Measurements from ENCODE around the gene FERMT3.

The FERMT3 gene

GRCh38 chr11:64251016-64251752, 44.7 kb downstream of the FERMT3 start, which contains the start of gene PLCB3:
Gene PLCB3 (plus strand): TSS chr11:64251530. CDS start chr11:64251650, 120 bp downstream.
- peak; percentile 91 for DNase-seq

DNA sequence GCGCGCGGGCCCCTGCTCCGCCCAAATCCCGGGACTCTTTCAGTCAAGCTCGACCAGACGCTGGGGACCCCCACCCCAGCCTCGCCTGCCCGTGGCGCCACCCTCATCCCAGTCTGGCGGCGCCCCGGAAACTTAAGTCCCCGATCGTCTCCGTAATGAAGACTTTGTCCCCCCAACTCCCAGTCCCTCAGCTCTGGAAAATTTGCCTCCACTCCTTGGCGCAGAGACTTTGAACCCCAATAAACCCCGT, 45.2 kb downstream of the FERMT3 start:
- DNase-seq: no peak

DNA sequence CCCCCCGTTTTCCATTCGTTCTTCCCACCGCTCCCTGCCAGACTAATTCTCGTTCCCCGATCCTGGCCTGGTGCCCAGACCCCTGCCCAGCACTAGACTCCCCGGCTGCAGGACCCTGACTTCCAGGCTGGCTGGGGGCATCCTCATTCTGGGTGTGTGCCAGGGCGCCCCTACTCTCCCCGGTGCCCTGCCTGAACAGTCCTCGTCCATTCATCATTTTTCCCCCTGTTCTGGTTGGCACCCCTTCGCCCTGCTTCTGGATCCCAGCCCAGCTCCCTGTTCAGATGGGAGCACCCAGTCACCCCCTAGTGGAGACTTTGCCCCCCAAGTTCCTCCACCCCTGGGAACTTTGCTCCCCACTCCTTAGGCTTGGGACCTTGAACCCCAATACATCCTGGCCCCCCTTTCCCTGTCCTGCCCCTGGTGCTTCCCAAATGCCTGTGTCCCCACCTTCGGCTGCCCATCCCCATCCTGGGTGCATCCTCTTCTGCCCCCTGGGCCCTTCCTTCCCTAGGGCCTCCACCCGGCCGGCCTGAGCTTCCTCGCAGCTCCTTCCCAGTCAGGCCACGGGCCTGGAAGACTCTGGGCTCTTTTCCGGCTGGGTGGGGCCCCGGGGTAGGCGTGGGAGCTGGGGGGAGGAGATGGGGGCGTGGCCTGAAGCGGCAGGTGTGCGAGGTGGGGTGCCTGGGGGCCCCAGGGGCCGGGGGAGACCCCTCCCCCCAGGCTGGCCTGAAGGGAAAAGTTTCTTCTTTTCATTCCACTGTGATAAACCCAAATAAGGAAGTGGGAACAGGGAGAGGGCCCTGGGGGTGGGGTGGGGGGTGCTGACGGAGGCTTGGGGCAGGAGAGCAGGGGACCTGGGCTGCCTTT, 45.7 kb downstream of the FERMT3 start:
- no peak for DNase-seq

DNA sequence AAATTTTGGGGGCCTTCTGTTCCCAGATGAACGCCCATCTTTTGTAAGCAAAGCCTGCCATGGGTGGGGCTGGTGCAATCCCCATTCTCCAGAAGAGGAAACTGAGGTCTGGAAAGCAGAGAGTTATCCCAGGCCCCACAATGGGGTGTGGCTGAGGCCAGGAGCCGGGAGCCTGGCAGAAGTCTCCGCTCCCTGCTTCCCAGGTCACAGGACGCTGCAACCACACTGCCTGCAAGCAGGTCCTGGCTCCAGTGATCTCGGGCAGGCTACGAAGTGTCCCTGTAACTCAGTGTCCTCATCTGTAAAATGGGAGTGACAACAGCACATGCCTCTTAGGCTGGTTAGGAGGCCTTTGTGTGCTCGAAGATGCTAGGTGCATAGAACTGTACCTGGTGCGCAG, 46.5 kb downstream of the FERMT3 start:
- no peak for DNase-seq

DNA sequence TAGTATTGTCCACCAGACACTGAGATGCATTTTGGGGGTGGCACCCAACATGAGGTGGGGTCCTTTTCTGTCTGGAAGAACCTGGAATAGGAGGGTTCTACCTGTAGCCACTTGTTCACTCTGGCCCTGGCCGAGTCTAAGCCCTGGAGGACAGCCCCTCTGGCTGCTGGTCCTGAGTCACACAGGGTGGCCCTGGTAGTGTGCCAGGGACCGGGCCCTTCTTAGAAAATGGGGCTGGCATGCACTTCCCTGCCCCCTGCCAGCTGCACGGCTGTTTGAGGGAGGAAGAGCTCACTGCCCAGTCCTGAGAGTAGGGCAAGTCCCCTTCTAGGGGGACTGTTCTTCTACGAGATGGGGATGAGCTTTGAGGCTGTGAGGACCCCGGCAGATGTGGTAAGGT, 47.0 kb downstream of the FERMT3 start:
- no peak for DNase-seq

GRCh38 chr11:64254326-64254725, 47.8 kb downstream of the FERMT3 start:
- DNase-seq: no peak

GRCh38 chr11:64255135-64256128, 48.9 kb downstream of the FERMT3 start:
- DNase-seq: no peak

DNA sequence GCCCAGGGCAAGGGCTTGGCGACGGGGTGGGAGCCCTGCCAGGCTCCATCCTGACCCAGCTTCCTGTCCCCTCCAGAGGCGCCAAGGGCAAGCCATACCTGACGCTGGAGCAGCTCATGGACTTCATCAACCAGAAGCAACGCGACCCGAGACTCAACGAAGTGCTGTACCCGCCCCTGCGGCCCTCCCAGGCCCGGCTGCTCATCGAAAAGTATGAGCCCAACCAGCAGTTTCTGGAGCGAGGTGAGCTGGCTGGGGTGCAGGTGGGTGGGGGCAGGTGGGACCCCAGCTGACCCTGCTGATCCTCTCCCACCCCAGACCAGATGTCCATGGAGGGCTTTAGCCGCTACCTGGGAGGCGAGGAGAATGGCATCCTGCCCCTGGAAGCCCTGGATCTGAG, 49.8 kb downstream of the FERMT3 start:
- no peak for DNase-seq

- DNase-seq: no peak
These were observed 51.8 kb downstream of the FERMT3 start for GRCh38 chr11:64258356-64258755.

DNA sequence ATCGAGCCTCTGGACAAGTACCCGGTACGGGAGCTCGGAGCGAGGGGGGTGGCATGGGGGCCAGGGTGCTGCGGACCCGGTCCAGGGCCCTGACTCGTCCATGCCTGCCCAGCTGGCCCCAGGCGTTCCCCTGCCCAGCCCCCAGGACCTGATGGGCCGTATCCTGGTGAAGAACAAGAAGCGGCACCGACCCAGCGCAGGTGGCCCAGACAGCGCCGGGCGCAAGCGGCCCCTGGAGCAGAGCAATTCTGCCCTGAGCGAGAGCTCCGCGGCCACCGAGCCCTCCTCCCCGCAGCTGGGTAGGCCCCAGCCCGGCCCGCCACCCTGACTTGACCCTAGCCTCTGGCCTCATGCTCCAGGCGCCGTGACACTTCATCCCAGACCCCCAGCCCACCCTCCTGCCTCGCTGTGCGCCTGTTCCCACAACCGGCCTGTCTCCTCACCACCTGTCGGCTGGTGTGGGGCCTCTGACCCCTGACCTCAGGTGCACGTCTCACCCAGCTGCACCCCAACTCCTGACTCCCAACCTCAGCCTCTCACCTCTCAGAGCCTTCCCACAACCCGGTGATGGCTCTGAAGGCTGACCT, 52.5 kb downstream of the FERMT3 start:
- DNase-seq: no peak

- DNase-seq: no peak
These were observed 53.1 kb downstream of the FERMT3 start for GRCh38 chr11:64259533-64260067.

DNA sequence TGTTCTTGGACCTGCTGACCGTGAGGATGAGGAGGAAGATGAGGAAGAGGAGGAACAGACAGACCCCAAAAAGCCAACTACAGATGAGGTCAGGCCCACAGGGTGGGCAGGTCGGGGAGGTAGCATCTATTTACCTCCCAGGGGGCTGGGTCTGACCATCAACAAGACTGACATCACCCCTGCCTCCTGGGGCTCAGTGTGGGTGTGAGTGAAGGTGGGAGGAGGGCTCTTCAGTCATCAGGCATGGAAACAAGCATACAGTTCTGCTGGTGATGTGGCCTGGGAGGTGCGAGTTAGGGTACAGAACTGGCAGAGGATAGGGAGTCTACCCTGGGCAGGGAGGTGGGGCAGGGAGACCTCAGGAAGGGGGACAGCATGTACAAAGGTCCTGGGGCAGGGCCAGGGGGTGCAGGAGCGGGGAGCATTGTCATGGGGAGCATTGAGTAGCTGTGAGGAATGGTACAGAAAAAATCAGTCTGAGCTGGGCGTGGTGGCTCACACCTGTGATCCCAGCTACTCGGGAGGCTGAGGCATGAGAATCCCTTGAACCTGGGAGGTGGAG, 53.7 kb downstream of the FERMT3 start:
- no peak for DNase-seq

DNA sequence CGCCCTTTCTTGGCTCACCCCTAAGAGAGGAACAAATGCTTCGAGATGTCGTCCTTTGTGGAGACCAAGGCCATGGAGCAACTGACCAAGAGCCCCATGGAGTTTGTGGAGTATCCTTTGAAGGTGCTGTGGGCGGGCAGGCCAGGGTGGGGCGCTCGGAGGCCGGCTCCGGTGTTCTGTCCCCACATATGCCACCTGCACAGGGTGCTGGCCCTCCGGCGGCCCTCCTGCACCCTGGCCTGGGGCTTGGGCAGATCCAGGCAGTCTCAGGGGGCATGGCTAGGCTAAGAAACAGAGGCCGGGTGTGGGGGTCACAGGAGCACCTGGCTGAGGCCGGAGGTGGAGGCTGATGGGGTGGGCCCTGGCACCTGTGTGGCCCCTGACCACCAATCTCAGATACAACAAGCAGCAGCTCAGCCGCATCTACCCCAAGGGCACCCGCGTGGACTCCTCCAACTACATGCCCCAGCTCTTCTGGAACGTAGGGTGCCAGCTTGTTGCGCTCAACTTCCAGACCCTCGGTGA, 55.1 kb downstream of the FERMT3 start:
- no peak for DNase-seq

DNA sequence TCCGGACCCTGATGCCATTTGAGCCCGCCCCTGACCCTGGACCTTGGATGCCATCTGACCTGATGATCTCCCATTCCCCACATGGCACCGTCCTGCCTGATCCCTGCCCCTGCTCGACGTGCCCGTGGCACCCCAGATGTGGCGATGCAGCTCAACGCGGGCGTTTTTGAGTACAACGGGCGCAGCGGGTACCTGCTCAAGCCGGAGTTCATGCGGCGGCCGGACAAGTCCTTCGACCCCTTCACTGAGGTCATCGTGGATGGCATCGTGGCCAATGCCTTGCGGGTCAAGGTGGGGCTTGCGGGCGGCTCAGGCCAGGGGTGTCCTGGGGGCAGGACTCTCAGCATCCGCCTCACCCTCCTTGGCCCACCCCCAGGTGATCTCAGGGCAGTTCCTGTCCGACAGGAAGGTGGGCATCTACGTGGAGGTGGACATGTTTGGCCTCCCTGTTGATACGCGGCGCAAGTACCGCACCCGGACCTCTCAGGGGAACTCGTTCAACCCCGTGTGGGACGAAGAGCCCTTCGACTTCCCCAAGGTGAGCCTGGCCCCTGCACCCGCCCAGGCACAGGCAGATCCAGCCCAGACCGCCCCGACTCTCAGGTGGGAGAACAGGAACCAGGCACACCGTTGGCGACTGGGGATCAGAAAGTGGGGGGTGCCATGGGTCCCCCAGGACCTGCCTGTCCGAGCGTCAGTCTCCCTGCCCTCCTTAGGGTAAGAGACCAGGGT, 55.9 kb downstream of the FERMT3 start:
- DNase-seq: no peak

DNA sequence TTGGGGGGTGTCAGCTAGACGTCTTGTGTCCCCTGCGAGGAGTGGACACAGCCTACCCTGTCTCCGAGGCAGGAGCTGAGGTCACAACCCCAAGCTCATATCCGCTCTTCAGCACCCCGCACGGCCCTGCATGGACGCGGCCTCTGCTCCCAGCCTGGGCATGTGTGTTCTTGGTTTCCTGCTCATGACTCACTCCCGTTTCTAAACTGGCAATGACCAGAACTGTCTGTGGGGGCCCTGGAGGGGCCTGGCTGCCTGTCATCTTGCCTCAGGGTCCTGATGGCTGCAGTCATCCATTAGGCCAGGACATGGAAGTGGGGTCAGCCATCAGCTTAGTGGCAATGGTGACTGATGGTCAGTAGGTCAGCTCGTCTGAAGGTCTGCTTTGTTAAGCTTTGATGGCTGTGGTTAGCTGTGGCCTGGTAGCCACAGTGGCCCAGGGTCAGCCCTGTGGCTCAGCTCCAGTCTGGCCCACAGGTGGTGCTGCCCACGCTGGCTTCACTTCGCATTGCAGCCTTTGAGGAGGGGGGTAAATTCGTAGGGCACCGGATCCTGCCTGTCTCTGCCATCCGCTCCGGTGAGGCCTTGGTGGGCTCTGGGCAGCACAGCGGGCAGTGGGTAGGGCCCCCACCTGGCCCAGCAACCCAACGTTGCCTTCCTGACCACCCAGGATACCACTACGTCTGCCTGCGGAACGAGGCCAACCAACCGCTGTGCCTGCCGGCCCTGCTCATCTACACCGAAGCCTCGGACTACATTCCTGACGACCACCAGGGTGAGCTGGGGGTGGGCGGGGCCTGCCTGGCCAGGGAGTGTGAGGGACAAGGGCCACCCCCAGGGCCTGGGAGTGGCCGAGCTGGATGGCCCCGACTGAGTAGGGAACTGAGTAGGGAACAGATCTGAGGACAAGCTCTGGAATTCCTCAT, 56.8 kb downstream of the FERMT3 start:
- DNase-seq: no peak

GRCh38 chr11:64263947-64264317, 57.4 kb downstream of the FERMT3 start:
- no peak for DNase-seq

DNA sequence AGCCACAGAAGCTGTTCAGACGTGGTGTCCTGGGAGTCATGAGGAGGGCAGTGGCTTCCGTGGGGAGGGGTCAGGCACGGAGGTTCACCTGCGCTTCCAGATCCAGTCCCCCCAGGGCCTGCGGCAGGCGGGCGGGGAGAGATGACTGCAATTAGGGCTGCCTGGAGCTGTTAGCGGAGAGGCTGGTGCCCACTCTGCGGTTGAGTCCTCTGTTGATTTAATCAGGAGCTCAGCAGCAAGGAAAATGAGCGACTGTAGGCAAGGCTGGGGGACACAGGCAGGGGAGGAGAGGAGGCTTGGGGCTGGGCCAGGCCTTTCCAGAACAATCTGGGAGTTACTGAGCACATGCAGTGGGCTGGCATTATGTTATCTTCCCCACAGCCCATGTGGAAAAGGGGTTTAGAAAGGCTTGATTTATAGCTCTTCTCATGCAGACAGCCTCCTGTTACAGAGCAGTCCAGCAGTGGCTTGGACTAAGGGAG, 57.9 kb downstream of the FERMT3 start:
- DNase-seq: no peak

GRCh38 chr11:64265176-64266160, 58.9 kb downstream of the FERMT3 start:
- no peak for DNase-seq

GRCh38 chr11:64266339-64266738, 59.8 kb downstream of the FERMT3 start:
- no peak for DNase-seq
